ENCODE data around the gene RAC3.

GRCh38 chr17:82037092-82037888 is 5.8 kb downstream of the RAC3 start, which contains the start of gene DCXR:
- TF ChIP-seq, protein P1, sequence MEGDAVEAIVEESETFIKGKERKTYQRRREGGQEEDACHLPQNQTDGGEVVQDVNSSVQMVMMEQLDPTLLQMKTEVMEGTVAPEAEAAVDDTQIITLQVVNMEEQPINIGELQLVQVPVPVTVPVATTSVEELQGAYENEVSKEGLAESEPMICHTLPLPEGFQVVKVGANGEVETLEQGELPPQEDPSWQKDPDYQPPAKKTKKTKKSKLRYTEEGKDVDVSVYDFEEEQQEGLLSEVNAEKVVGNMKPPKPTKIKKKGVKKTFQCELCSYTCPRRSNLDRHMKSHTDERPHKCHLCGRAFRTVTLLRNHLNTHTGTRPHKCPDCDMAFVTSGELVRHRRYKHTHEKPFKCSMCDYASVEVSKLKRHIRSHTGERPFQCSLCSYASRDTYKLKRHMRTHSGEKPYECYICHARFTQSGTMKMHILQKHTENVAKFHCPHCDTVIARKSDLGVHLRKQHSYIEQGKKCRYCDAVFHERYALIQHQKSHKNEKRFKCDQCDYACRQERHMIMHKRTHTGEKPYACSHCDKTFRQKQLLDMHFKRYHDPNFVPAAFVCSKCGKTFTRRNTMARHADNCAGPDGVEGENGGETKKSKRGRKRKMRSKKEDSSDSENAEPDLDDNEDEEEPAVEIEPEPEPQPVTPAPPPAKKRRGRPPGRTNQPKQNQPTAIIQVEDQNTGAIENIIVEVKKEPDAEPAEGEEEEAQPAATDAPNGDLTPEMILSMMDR (IDR thresholded peaks at IDR 0.05): peak; percentile 54 to 83
- TF ChIP-seq POLR2AphosphoS5 (IDR thresholded peaks at IDR 0.05) (peak in 2 of 3 donors; percentile 68 to 92), POLR2A (IDR thresholded peaks at IDR 0.05) (peak; percentile 56 to 92), EP300 (IDR thresholded peaks at IDR 0.05) (no peak)
